HepG2 (cell line): ENCODE data around the gene EIF3A. TPM values are rescaled to one million over a fixed set of nuclear protein-coding genes. Genes with fewer than 3 reads are reported as not detected.

Experiments
- ASH2L ChIP-seq: fragments of 300-600, 200-600 bp; sonication (generic); IDR thresholded peaks from 2 replicates; pipeline ENCODE4 v1.7.0; 2017; ENCODE audit warnings: low read depth, mild to moderate bottlenecking, moderate library complexity, mixed read lengths, low read length; ENCODE audit not compliant: insufficient read length
- CHD2 ChIP-seq: IDR thresholded peaks from 2 replicates; pipeline ENCODE4 v1.6.1; 2011; ENCODE audit warnings: low read depth, low read length, improper control_type of control experiment
- DMAP1 ChIP-seq: IDR thresholded peaks from 2 replicates; pipeline ENCODE4 v1.6.1; 2016
- GATAD1 ChIP-seq: IDR thresholded peaks from 2 replicates; pipeline ENCODE4 v1.6.1; 2016; ENCODE audit warnings: missing genetic modification reagents, missing compliant biosample characterization
- KDM5A ChIP-seq: fragments of 200-600 bp; sonication (generic); IDR thresholded peaks from 2 replicates; pipeline ENCODE4 v1.7.0; 2018; ENCODE audit warnings: antibody characterized with exemption, mild to moderate bottlenecking, low read length, borderline replicate concordance
- SATB2 ChIP-seq: sonication (generic); formaldehyde crosslinking; IDR thresholded peaks from 2 replicates; pipeline ENCODE4 v1.5.0; 2020; ENCODE audit warnings: missing genetic modification reagents
- SOX13 ChIP-seq, 3 experiments: fragments of 450-650 bp in 1 of 3; sonication (generic) in 1 of 3; formaldehyde crosslinking in 1 of 3; IDR thresholded peaks in 2 of 3; conservative IDR thresholded peaks in 1 of 3; 2 replicates each; pipeline versions ENCODE4 v1.5.0 to v1.6.1; 2016 to 2020; ENCODE audit warnings: antibody characterized with exemption in 1 of 3, mild to moderate bottlenecking in 1 of 3, missing compliant biosample characterization in 1 of 3, missing genetic modification reagents in 1 of 3, moderate library complexity in 1 of 3
- SP1 ChIP-seq, 2 experiments: fragments of 450-650 bp in 1 of 2; sonication (generic) in 1 of 2; formaldehyde crosslinking in 1 of 2; IDR thresholded peaks; 2 replicates each; pipeline versions ENCODE4 v1.4.0 to v1.6.1; 2016 to 2020; ENCODE audit warnings: missing genetic modification reagents in 1 of 2
- SSRP1 ChIP-seq: IDR thresholded peaks from 2 replicates; pipeline ENCODE4 v1.6.1; 2016; ENCODE audit warnings: control low read depth
- TCF7L2 ChIP-seq: IDR thresholded peaks from 2 replicates; pipeline ENCODE4 v1.6.1; 2011; ENCODE audit warnings: mild to moderate bottlenecking, low read depth, low read length, moderate library complexity
- ZFP36L2 ChIP-seq: sonication (generic); formaldehyde crosslinking; IDR thresholded peaks from 2 replicates; pipeline ENCODE4 v1.4.0; 2020; ENCODE audit warnings: missing genetic modification reagents
- ZNF207 ChIP-seq: fragments of 450-650 bp; IDR thresholded peaks from 2 replicates; pipeline ENCODE4 v1.6.1; 2016; ENCODE audit warnings: antibody characterized with exemption, borderline replicate concordance
- ZNF331 ChIP-seq: sonication (generic); formaldehyde crosslinking; IDR thresholded peaks from 2 replicates; pipeline ENCODE4 v1.4.0; 2020; ENCODE audit warnings: missing genetic modification reagents
- ZNF660 ChIP-seq: sonication (generic); formaldehyde crosslinking; IDR thresholded peaks from 2 replicates; pipeline ENCODE4 v1.5.1; 2020; ENCODE audit warnings: mild to moderate bottlenecking, low read depth, missing genetic modification reagents, borderline replicate concordance
- ZNF772 ChIP-seq: sonication (generic); formaldehyde crosslinking; IDR thresholded peaks from 2 replicates; pipeline ENCODE4 v1.5.0; 2020; ENCODE audit warnings: mild to moderate bottlenecking, missing genetic modification reagents
- ZNF782 ChIP-seq: sonication (generic); formaldehyde crosslinking; IDR thresholded peaks from 2 replicates; pipeline ENCODE4 v1.4.0; 2020; ENCODE audit warnings: missing genetic modification reagents, mild to moderate bottlenecking, borderline replicate concordance
- ZSCAN12 ChIP-seq: sonication (generic); formaldehyde crosslinking; IDR thresholded peaks from 2 replicates; pipeline ENCODE4 v1.9.0; 2021; ENCODE audit warnings: mild to moderate bottlenecking, missing genetic modification reagents
- polyA plus RNA-seq, 8 experiments: library from polyadenylated mRNA; depleted of rRNA in 3 of 8; stranded (reverse) in 7 of 8; unstranded in 1 of 8; fragments of >200 nt; fragmentation: Illumina TruSeq in 4 of 8; extraction: Trizol in 4 of 8; gene quantifications; 2 replicates each; pipeline versions ENCODE4 v1.2.1 to v1.2.3, GENCODE V29; 2011 to 2016; ENCODE audit warnings: low read depth in 4 of 8, missing spikeins in 1 of 8, mixed read lengths in 1 of 8; ENCODE audit not compliant: insufficient read depth in 1 of 8
- total RNA-seq, 5 experiments: library from RNA; depleted of rRNA; stranded (reverse); fragments of >200 nt; fragmentation: Illumina TruSeq; extraction: Trizol; gene quantifications; 2 replicates each; pipeline ENCODE4 v1.2.3, GENCODE V29; 2016; ENCODE audit warnings: low read depth in 1 of 5
- TF ChIP-seq, protein P1 (sequence below): sonication (generic); formaldehyde crosslinking; conservative IDR thresholded peaks from 2 replicates; pipeline ENCODE4 v1.4.0; 2020; ENCODE audit warnings: missing genetic modification reagents
- TF ChIP-seq, protein P2 (sequence below): sonication (generic); formaldehyde crosslinking; IDR thresholded peaks from 2 replicates; pipeline ENCODE4 v1.5.0; 2020; ENCODE audit warnings: missing genetic modification reagents, mild to moderate bottlenecking, borderline replicate concordance
- TF ChIP-seq, protein P3 (sequence below): sonication (generic); formaldehyde crosslinking; IDR thresholded peaks from 2 replicates; pipeline ENCODE4 v1.5.1; 2020; ENCODE audit warnings: mild to moderate bottlenecking, missing genetic modification reagents, moderate library complexity
- TF ChIP-seq, protein P4 (sequence below): sonication (generic); formaldehyde crosslinking; IDR thresholded peaks from 2 replicates; pipeline ENCODE4 v1.4.0; 2020; ENCODE audit warnings: missing genetic modification reagents, mild to moderate bottlenecking, borderline replicate concordance
- TF ChIP-seq, protein P5 (sequence below): sonication (generic); formaldehyde crosslinking; IDR thresholded peaks from 2 replicates; pipeline ENCODE4 v1.8.1; 2023; ENCODE audit warnings: mild to moderate bottlenecking, missing genetic modification reagents, borderline replicate concordance

Gene EIF3A
- total and polyA plus RNA-seq, 2 of the 13 experiments (the other 11 are each of a cell fraction or from before 2014, with no cell fraction given), result 25.6 to 117 TPM

DNA sequence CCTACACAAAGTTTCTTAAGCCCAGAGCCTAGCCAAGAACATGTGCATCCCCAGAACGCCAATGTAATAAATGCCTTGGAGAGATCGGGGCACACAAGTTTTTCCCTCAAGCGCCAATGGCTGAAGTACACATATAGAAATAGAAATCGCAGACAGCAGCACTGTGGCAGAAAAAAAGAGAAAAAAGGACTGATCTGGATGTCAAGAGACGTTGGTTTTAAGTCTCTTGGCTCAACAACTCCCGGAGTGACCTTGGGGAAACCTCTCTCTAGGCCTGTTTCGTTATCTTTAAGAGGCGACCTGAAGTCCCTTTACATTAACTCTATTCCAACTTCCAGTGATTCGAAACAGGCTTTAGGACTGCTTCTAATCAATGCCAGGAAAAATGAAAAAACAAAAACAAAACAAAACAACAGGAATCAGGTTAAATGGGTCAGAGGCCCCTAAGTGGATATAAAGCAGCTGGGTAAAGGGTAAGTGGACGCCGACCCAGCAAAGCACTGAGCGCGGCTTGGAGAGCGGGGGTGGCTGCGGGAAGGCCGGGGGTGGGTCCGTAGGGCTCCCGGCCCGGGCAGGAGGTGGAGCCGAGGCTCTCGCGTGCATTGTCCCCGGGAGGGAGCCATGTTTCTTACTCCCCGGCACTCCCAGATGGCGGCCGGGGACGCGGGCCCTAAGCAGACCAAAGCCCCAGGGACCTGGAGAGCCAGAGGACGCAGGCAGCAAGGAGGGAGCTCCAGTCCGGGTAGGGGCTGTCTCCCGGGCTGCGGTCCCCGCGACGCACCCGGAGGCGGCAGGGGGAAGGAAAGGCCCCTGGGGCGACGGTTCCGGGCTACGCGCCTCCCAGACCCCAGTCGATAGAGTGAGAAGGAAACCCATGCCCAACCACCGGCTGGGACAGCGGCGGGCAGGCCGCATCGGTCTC is 757 bp downstream of the EIF3A start (continued):
- TF ChIP-seq ZNF772 (no peak), CHD2 (peak; percentile 84), DMAP1 (CRISPR knock-in tag) (no peak; the same call in 1 of the 2 replicates), ZNF207 (no peak), ZFP36L2 (no peak), SATB2 (CRISPR knock-in tag) (no peak), ZNF331 (CRISPR knock-in tag) (0 out of 2 replicates have a peak, but pooled peaks have one; percentile 3), KDM5A (0 out of 2 replicates have a peak, but pooled peaks have one; percentile 21), TCF7L2 (no peak), GATAD1 (no peak), ASH2L (no peak), ZNF660 (CRISPR knock-in tag) (no peak), SOX13 (IDR thresholded peaks at IDR 0.05) (no peak), SOX13 (CRISPR knock-in tag; conservative IDR thresholded peaks at IDR 0.05 in 1 of 2, IDR thresholded peaks at IDR 0.05 in 1 of 2) (0 out of 4 replicates have a peak, but pooled peaks of 1 of the 2 experiments have one; percentile 5), SSRP1 (CRISPR knock-in tag) (no peak), SP1 (IDR thresholded peaks at IDR 0.05) (no peak), SP1 (CRISPR knock-in tag; IDR thresholded peaks at IDR 0.05) (no peak), ZNF782 (CRISPR knock-in tag) (0 out of 2 replicates have a peak, but pooled peaks have one; percentile 18), ZSCAN12 (CRISPR knock-in tag) (no peak)
- TF ChIP-seq, protein P1, sequence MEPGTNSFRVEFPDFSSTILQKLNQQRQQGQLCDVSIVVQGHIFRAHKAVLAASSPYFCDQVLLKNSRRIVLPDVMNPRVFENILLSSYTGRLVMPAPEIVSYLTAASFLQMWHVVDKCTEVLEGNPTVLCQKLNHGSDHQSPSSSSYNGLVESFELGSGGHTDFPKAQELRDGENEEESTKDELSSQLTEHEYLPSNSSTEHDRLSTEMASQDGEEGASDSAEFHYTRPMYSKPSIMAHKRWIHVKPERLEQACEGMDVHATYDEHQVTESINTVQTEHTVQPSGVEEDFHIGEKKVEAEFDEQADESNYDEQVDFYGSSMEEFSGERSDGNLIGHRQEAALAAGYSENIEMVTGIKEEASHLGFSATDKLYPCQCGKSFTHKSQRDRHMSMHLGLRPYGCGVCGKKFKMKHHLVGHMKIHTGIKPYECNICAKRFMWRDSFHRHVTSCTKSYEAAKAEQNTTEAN (CRISPR knock-in tag), result no peak
- TF ChIP-seq, protein P2, sequence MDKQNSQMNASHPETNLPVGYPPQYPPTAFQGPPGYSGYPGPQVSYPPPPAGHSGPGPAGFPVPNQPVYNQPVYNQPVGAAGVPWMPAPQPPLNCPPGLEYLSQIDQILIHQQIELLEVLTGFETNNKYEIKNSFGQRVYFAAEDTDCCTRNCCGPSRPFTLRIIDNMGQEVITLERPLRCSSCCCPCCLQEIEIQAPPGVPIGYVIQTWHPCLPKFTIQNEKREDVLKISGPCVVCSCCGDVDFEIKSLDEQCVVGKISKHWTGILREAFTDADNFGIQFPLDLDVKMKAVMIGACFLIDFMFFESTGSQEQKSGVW (CRISPR knock-in tag), result no peak
- TF ChIP-seq, protein P3, sequence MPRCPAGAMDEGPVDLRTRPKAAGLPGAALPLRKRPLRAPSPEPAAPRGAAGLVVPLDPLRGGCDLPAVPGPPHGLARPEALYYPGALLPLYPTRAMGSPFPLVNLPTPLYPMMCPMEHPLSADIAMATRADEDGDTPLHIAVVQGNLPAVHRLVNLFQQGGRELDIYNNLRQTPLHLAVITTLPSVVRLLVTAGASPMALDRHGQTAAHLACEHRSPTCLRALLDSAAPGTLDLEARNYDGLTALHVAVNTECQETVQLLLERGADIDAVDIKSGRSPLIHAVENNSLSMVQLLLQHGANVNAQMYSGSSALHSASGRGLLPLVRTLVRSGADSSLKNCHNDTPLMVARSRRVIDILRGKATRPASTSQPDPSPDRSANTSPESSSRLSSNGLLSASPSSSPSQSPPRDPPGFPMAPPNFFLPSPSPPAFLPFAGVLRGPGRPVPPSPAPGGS, result no peak
- TF ChIP-seq, protein P4, sequence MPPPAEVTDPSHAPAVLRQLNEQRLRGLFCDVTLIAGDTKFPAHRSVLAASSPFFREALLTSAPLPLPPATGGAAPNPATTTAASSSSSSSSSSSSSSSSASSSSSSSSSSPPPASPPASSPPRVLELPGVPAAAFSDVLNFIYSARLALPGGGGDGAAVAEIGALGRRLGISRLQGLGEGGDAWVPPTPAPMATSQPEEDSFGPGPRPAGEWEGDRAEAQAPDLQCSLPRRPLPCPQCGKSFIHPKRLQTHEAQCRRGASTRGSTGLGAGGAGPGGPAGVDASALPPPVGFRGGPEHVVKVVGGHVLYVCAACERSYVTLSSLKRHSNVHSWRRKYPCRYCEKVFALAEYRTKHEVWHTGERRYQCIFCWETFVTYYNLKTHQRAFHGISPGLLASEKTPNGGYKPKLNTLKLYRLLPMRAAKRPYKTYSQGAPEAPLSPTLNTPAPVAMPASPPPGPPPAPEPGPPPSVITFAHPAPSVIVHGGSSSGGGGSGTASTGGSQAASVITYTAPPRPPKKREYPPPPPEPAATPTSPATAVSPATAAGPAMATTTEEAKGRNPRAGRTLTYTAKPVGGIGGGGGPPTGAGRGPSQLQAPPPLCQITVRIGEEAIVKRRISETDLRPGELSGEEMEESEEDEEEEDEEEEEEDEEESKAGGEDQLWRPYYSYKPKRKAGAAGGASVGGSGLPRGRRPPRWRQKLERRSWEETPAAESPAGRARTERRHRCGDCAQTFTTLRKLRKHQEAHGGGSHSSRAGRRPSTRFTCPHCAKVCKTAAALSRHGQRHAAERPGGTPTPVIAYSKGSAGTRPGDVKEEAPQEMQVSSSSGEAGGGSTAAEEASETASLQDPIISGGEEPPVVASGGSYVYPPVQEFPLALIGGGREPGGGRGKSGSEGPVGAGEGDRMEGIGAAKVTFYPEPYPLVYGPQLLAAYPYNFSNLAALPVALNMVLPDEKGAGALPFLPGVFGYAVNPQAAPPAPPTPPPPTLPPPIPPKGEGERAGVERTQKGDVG (CRISPR knock-in tag), result no peak
- TF ChIP-seq, protein P5, sequence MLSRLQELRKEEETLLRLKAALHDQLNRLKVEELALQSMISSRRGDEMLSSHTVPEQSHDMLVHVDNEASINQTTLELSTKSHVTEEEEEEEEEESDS, result no peak
